GM12801 (cell line): ENCODE results near the gene TMEM245.

Experiments used
- TF ChIP-seq, protein P1 (sequence below): IDR thresholded peaks from one replicate; pipeline ENCODE4 v1.5.1; 2011; ENCODE audit warnings: control low read depth; ENCODE audit not compliant: insufficient read length; ENCODE audit errors: extremely low read depth

Gene TMEM245

DNA sequence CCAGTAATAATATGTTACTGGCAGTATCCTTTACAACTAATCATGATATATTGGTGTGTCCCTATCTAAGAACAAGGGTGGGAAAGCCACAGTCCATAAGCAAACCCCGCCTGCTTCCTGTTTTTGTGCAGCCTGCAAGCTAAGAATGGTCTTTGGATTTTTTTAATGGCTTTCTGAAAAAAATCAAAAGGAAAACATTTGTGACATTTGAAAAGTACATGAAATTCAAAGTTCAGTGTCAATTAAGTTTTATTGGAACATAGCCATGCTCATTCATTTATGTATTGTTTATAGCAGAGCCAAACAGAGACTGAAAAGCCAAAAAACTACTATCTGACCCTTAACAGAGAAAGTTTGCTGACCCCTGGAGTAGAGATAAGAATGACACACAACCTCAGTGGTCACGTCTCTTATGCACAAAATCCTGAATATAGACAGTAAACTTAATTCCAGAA lies 12.8 kb upstream of the TMEM245 start:
- TF ChIP-seq, protein P1, sequence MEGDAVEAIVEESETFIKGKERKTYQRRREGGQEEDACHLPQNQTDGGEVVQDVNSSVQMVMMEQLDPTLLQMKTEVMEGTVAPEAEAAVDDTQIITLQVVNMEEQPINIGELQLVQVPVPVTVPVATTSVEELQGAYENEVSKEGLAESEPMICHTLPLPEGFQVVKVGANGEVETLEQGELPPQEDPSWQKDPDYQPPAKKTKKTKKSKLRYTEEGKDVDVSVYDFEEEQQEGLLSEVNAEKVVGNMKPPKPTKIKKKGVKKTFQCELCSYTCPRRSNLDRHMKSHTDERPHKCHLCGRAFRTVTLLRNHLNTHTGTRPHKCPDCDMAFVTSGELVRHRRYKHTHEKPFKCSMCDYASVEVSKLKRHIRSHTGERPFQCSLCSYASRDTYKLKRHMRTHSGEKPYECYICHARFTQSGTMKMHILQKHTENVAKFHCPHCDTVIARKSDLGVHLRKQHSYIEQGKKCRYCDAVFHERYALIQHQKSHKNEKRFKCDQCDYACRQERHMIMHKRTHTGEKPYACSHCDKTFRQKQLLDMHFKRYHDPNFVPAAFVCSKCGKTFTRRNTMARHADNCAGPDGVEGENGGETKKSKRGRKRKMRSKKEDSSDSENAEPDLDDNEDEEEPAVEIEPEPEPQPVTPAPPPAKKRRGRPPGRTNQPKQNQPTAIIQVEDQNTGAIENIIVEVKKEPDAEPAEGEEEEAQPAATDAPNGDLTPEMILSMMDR: no peak

DNA sequence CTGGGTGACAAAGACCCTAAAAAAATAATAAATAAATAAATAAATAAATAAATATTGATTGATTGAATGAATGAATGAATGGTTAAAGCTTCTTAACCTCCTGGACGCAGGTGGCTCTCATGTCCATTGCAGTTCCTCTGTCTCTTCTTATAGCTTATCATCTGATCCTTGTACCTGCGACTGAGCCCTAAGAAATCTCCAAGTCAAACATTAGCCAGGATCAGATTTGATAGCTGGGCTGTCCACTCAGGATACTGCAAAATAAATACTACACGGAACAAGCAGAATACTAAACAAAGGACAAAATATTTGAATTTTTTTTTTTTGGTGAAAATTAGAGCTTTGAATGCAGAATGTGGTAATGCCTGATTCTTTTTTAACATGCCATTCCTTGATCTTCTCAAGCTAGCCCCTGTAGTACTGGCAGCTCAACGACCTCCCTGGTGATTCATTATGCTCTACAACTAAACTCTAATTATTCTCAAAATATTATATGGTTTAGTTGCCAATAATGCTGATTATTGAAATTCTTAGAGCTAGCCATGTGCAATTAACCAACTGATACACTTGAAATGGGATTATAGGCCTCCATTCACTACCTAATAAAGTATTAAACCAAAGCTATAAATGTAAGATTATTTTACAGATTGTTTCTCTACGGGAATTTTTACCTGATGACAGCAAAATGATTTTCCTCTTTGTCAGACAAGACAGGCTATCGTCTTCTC lies 9.9 kb upstream of the TMEM245 start:
- TF ChIP-seq, protein P1: no peak

GRCh38 chr9:109124121-109124520 lies 4.4 kb upstream of the TMEM245 start:
- TF ChIP-seq, protein P1: no peak

DNA sequence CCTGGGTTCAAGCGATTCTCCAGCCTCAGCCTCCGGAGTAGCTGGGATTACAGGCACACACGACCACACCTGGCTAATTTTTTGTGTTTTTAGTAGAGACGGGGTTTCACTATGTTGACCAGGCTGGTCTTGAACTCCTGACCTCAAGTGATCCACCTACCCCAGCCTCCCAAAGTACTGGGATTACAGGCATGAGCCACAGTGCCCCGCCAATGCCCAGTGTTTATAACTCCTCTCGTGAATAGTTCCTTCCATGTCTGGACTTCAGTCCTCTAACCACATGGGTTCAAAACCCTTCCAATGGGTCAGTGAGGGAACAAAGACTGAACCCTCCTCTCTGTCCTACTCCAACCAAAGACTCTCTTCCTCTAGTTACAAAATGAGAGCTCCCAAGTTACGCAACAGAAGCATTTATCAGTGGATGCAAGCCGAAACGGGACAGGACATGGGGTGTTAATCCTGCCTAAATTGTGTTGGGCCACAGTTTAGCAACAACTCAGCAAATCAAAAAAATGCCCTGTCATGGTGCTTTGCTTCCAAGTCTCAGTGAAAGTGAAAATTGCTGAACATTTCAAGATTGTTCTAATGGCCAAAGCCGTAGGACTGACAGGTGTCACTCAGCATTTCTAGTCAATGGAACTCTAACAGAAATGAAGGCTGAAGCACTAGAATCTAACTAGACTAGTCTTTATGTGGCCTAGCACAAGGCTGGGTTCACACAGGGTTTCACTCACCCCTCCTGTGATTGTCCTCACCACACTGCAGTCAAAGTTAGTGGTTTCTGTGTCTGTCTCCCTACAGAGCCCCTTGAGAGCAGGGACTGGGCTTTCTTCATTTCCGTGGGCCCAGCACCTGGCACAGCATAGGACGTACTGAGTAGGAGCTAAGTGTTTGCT lies 3.2 kb upstream of the TMEM245 start:
- TF ChIP-seq, protein P1: no peak

DNA sequence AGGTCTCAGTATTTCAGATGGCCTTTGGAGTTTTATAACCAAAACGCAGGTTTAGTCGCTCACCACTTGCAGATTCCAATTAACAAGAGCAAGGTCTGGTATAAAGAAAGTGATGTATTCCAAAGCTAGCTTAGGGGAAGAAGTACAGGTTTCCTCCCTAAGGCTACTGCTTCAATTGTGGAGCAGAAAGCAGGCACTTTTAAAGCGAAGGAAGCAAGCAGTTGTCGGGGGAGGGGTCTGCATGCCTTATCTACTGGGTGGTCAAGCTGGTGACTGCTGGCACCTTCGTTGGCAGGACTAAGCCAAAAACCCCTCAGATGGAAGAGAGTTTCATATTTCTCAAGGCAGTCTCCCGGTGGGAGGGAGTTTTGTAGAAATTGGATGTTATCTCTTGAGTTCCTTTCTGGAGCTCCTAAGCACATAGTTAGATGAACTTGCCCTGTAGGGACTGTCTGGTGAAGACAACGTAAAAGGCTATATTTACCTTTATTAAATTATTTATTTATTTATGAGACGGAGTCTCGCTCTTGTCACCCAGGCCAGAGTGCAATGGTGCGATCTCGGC lies 1.6 kb upstream of the TMEM245 start:
- TF ChIP-seq, protein P1: no peak

DNA sequence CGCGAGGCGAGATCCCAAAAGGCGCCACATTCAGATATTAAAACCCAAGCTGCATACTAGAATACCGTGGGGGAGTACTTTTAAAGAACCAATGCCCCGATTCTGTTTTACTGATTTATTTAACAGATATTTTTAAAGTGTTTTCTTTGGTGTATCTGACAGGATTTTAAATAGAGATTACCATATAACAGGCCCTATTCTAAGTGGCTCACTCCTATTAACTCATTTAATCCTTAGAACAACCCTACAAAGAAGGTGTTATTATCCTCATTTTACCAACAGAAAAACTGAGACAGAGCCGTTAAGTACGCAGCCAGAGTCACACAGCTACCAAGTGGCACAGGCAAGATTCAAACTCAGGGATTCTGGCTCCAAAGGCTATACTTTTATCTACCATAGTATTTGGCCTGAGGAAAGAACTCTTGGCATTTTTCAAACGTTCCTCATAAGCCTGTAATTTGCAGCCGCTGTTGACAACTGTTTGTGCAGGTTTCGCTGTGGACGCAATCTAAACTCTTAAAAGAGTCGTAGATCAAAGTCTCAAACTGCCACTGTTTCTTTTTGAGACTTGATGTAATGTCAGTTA lies 550 bp upstream of the TMEM245 start:
- TF ChIP-seq, protein P1: no peak
